ENCODE results near the gene ABCC4.
A peak's percentile ranks its signal among the peaks of the same experiment; 100 is the strongest.
"Not testable (repeated sequence)": the region's sequence is repeated elsewhere in the genome, so short reads cannot be mapped to it uniquely, and the experiment has no call there.

The ABCC4 gene

GRCh38 chr13:95192998-95193397 lies 108.3 kb downstream of the ABCC4 start:
- no peak for DNase-seq

DNA sequence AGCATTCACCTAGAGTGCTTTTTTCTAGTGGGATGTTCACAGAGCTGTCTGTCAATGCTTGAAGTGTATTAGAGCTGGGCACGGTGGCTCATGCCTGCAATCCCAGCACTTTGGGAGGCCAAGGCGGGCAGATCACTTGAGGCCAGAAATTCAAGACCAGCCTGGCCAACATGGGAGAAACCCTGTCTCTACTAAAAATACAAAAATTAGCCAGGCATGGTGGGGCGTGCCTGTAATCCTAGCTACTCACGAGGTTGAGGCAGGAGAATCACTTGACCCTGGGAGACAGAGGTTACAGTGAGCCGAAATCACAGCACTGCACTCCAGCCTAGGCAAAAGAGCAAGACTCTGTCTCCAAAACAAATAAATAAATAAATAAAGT lies 108.7 kb downstream of the ABCC4 start:
- not testable (repeated sequence) for DNase-seq

DNA sequence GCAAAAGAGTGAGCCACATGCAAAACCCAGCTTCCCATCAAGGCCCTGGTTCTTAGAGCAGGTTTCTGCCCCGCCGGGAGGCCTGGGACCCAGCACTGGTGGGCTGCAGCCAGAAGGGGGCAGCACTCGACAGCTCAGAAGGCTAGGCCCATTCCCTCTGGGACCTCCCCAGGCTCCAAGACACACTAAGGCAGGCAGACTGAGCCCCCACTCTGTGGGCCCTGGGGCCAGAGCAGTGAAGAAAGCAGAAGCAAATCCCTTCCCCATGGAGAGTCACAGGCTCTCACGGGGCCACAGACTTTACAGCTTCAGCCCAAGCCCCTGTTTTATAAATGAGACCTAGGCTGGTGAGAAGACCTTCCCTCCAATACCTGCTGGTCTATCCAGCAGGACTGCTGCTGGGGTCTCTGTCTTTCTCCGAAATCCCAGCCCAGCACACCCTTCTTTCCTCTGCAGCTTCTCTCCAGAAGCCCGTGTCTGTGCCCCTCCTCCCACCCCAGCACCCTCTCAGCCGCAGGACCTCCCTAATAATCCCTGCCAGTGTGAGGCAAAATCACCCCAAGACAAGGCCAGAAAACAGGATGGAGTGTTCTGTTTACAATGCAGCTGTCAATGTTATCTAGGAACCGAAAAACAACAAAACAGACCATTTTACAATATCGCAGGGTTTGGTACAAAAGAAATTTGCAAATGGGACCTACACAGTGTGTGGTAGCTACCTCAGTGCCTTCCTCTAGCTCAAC lies 109.3 kb downstream of the ABCC4 start:
- peak; percentile 59 for DNase-seq

GRCh38 chr13:95188128-95188527 lies 113.1 kb downstream of the ABCC4 start:
- DNase-seq, result no peak

DNA sequence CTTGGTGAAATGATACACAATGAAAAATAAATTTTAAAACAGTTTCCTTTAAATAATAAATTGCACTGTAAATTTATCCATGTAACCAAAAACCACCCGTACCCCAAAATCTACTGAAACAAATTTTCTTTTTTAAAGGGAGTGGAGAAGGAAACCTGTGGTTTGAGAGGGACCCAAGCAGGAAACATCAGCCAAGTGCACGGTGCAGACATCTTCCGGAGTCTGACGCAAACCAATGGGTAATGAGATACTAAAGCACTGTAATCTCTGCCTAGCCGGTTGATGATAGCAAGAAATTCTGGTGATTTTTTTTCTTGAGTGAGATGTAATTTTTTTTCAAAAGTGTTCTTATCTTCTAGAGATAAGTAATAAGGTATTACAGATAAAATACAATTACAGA lies 115.4 kb downstream of the ABCC4 start:
- DNase-seq, result peak; percentile 70

- DNase-seq, result no peak
Measured at GRCh38 chr13:95185311-95185710, 115.9 kb downstream of the ABCC4 start.

DNA sequence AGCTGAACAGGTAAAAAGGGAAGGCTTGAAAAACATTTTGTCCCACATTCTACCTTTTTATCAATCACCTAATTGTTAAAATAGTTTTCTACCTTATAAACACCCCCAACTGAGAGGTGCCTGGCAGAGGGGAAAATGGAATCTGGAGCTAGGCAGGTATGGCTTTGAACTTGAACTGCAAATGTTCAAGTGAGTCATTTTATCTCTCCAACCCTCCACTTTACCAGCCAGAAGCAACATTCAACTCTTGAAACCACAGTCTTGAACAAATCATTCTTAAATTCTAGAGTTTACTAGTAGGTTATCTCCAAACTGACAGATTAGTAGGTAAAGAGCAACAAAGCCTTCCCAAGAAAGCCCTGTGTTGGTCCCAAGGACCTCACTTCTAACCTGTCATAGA lies 116.9 kb downstream of the ABCC4 start:
- DNase-seq, result no peak

- DNase-seq, result no peak
Measured at GRCh38 chr13:95182570-95183265, 118.5 kb downstream of the ABCC4 start.

GRCh38 chr13:95181586-95181985 lies 119.7 kb downstream of the ABCC4 start:
- no peak for DNase-seq

DNA sequence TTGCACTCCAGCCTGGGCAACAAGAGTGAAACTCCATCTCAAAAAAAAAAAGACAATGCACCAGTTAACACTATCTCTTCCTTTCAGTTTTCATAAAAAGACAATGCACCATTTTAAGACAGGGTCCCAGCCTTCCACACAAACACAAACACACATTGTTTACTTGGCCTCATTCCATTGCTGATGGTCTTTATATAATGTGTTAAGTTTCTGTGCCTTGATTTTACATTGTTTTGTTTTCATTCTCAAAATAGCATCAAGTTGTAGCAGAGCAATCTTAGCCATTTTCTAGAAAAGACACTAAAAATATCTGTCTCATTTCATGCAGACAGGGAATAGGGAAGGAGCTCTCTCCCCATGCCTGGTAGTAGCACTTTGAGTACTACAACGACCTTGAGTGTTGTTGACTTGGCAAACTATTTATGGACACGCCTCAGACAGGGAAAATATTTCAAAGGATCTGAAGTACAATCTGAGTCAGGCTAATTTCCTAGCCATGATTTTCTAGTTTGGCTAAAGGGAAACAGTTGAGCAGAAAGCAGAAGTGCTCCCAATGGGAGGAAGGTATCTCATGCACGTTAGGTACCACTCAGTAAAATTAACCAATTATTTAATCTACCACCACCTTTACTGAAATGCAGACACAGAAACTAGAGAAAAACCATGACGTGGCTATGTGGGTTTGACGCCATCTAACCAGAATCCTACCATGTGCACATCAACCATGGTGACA lies 120.6 kb downstream of the ABCC4 start:
- no peak for DNase-seq

DNA sequence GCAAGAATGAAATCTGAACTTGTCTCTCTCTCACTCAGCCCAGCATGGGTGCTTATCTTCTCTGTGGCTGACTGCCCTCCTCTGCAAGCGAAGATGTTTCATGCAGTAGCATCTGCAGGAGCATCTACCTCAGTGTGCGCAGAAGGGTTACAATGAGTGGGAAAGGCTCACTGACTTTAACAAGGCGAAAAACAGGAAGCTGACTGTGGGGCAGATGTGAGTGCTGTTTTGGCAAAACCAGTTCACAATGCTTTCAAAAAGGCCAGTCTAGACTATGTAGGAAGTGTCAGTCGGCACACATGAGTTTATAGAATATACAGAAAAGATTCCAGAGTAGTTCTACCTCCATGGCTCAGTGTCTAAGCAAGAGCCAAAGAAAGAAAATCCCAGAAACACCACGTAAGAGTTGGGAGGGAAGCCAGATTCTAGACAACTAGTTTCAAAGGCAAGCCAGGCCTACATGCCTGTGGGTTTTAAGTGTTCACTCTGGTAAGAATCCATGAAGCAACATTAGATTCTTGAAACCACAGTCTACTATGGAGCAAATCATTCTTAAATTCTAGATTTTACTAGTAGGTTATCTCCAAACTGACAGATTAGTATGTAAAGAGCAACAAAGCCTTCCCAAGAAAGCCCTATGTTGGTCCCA lies 124.5 kb downstream of the ABCC4 start:
- no peak for DNase-seq

DNA sequence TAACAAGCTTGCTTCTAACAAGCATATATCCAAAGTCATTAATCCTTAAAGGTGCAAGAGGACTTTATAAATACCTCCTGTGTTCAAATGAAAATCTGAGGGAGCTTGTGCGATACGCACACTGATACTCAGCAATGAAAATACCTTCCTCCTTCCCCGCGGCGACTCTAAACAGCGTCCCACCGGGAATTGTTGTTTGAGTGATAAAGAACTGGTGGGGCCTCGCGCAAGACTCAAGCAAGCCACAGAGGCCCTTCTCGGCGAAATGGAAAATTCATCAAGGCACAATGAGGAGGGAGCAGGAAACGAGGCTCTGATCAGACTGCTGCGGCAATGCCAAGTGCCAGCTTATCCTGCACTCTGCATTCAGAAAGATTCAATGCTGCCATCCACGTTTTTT lies 126.7 kb downstream of the ABCC4 start:
- DNase-seq, result no peak

- no peak for DNase-seq
Measured at GRCh38 chr13:95168191-95168590, 133.1 kb downstream of the ABCC4 start.

DNA sequence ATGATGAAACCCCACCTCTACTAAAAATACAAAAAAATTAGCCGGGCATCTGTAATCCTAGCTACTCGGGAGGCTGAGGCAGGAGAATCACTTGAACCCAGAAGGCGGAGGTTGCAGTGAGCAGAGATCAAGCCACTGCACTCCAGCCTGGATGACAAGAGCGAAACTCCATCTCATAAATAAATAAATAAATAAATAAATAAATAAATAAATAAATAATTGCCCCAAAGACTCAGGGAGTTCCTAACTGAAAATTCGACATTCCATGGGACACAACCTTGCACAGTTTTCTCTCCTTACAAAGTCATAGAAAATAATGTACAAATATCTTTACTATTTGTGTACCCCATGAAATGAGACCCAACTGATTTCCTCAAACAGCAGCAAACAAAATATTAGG lies 134.2 kb downstream of the ABCC4 start:
- DNase-seq, result not testable (repeated sequence)

DNA sequence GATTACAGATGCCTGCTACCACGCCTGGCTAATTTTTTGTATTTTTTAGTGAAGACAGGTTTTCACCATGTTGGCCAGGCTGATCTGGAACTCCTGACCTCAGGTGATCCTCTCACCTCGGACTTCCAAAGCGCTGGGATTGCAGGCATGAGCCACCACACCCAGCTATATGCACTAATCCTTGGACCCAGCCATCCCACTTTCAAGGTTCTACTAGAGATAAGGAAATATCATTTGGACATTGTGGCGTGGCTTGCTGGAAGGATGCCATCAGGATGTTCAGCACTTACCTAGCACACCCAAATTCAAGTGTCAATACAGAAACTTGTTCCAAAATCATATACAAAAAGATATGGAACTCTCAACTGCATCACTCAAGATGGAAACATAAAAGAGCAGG lies 136.4 kb downstream of the ABCC4 start:
- no peak for DNase-seq

- no peak for DNase-seq
Measured at GRCh38 chr13:95160112-95160906, 140.9 kb downstream of the ABCC4 start.

- no peak for DNase-seq
Measured at GRCh38 chr13:95159458-95159857, 141.8 kb downstream of the ABCC4 start.

GRCh38 chr13:95156208-95156607 lies 145.0 kb downstream of the ABCC4 start:
- DNase-seq, result no peak

DNA sequence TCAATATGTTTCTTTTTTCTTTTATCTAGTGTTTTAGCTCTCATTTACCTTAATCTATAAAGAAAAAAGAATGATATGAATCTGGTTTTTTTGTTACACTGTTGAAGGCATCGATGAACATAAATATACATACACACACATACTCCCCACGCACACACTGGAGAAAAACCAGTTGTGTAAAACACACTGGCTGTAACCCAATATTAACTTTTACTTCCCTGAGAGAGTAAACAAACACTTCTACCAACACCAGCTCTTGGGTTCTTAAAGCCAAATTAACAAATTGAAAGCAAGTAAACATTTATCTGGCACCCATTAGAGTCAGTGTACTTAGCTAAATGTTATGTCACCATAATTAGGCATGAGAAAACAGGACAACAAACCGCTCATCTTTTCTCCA lies 145.7 kb downstream of the ABCC4 start:
- DNase-seq, result no peak

DNA sequence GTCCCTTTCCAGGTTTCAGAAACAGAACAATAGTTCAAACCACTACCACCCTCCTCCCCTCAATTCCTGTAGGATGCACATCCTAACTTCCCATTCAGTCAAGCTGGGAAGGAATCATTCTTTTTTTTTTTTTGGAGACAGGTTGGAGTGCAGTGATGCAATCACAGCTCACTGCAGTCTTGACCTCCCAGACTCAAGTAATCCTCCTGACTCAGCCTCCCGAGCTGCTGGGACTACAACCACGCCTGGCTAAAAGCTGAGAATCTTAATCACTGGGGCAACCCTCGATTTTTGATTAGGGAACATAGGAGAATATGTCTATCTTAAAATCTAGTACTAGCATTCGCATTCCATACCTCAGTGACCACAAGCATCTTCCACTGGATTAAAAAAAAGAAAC lies 146.2 kb downstream of the ABCC4 start:
- DNase-seq, result no peak

DNA sequence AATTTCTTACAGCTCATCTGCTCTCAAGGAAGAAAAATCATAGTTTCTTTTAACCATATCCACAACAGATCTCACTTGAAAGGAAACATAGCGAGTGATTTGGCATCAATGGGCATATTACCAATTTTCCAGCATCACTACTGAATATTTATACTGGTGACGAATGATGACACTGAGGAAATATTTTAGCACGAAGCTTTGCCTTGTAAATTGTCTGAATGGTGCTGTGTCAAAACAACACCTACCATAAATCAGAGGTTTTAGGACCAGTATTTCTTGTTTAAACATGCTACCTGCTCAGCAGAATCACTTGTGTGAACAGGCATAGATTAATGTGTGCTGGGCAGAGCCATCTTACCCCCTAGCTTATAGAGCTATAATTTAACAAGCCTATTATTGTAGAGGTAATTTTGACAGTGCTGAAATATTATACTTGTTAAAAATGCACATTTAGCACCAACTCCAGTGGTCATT lies 146.8 kb downstream of the ABCC4 start:
- DNase-seq, result no peak

- DNase-seq, result no peak
Measured at GRCh38 chr13:95153647-95154412, 147.4 kb downstream of the ABCC4 start.
